ENCODE measurements around the gene CREG2. TPM values are rescaled to one million over a fixed set of nuclear protein-coding genes. Genes with fewer than 3 reads are reported as not detected.

The CREG2 gene
- total RNA-seq, 6 donors from 2014 or later: 1.1 to 8.4 (median 1.6) TPM; not detected in 3

DNA sequence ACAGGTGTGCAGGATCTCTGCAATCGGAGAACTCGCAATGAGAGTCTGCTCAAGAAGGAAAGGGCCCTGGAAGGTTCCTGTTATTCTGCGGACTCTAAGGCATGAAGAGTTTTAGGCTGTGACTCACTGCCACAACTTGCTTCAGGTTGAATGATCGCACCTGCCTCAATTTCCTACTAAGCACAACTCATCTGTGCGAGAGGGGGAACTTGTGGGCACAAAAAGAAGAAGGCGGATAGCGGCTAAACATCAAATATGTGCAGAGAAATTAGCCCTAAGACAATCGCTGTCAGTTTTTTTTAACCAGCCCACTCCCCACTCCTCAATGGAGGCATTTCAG is 14.0 kb upstream of the CREG2 start:
- Histone ChIP-seq H3K36me3 (no peaks in the 10 kb centered on the region), H3K4me1 (no peaks in the 10 kb centered on the region), H3K9me3 (no peaks in the 10 kb centered on the region), H3K27ac (no peak overlapping the region), H3K4me3 (no peak overlapping the region), H3K27me3 (no peaks in the 10 kb centered on the region)
- no peak for TF ChIP-seq POLR2AphosphoS5 (IDR thresholded peaks at IDR 0.05)
- no peak for TF ChIP-seq EP300 (IDR thresholded peaks at IDR 0.05)
- TF ChIP-seq POLR2A (IDR thresholded peaks at IDR 0.05): no peak
- TF ChIP-seq, protein P1, sequence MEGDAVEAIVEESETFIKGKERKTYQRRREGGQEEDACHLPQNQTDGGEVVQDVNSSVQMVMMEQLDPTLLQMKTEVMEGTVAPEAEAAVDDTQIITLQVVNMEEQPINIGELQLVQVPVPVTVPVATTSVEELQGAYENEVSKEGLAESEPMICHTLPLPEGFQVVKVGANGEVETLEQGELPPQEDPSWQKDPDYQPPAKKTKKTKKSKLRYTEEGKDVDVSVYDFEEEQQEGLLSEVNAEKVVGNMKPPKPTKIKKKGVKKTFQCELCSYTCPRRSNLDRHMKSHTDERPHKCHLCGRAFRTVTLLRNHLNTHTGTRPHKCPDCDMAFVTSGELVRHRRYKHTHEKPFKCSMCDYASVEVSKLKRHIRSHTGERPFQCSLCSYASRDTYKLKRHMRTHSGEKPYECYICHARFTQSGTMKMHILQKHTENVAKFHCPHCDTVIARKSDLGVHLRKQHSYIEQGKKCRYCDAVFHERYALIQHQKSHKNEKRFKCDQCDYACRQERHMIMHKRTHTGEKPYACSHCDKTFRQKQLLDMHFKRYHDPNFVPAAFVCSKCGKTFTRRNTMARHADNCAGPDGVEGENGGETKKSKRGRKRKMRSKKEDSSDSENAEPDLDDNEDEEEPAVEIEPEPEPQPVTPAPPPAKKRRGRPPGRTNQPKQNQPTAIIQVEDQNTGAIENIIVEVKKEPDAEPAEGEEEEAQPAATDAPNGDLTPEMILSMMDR (IDR thresholded peaks at IDR 0.05): no peak
- no peak for DNase-seq
- whole genome bisulfite sequencing, 2 donors: 56 to 64% methylated on average over 8 of the region's 8 CpGs
- no peak for ATAC-seq (ENCODE audit: low FRiP score in 2 of 2)

DNA sequence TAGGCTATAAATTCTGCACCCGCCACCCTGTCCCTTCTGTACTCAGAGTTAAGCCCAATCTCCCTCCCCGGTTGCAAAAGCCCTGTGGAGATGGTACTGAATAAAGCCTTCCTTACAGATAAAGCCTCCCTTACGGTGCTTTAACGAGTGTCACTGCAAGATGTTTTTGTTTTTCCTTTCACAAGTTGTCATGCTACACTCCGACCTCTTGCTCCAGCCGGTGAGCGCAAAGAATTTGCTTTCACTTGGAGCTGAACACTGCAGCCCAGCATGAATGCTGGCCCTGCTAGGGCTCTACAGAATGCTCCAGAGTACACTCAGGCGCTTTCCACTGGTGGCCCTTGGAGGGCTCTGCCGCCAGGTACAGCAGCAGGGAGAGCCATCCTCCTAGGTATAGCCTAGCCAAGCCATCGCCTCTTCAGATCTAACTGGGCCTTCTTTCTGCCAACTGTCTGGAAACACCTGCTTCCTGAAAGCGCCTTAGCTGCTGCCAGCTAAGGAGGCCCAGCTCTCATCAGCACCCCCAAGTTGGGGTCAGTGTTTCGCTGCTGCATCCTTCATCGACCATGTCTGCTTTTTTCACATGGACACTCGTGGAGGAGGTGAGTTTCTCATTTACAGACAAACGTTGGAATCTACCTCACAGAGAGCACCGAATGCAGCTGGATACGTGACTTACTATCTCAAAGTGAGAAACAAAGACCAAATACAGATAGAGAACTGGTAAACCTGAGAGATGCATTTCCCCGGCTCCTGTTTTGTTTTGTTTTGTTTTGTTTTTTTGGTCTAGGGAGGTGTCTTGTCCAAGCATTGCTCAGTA is 13.4 kb upstream of the CREG2 start:
- 65% methylated on average over 18 of the region's 18 CpGs for WGBS, 2 donors
- no peaks in the 10 kb centered on the region for H3K4me1 ChIP-seq
- no peaks in the 10 kb centered on the region for H3K9me3 ChIP-seq
- DNase-seq (no peak), ATAC-seq (ENCODE audit: low FRiP score in 2 of 2) (peak in 1 of 2 donors; percentile 14)
- TF ChIP-seq EP300 (IDR thresholded peaks at IDR 0.05) (no peak), POLR2AphosphoS5 (IDR thresholded peaks at IDR 0.05) (no peak), POLR2A (IDR thresholded peaks at IDR 0.05) (no peak)
- TF ChIP-seq, protein P1 (IDR thresholded peaks at IDR 0.05): no peak
- H3K27me3 ChIP-seq: no peaks in the 10 kb centered on the region
- H3K36me3 ChIP-seq: no peaks in the 10 kb centered on the region
- no peak overlapping the region for H3K27ac ChIP-seq
- no peak overlapping the region for H3K4me3 ChIP-seq

DNA sequence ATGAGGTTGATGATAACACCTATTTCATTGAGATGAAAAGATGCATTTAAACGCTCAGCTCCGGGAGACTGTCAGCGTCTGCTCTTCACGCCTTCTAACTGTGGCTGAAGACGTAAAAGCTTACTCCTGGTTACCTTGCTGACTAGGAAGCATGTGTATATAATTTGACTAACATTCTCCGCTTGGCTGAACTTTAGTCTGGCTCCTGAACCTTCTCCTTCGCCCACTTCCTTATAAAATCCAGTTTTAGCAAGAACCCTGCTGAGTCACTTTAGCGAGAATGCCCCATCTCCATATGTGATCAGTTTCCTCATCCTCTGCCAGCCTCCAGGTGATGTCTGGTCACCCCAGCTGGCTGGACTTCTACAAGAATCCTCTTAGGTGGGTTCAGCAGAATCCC is 12.7 kb upstream of the CREG2 start:
- DNase-seq (peak in 1 of 2 donors; percentile 32), ATAC-seq (ENCODE audit: low FRiP score in 2 of 2) (peak in 1 of 2 donors; percentile 62)
- Histone ChIP-seq H3K27ac (no peak overlapping the region), H3K4me1 (no peaks in the 10 kb centered on the region), H3K27me3 (no peaks in the 10 kb centered on the region), H3K4me3 (no peak overlapping the region), H3K36me3 (no peaks in the 10 kb centered on the region), H3K9me3 (no peaks in the 10 kb centered on the region)
- no peak for TF ChIP-seq POLR2AphosphoS5 (IDR thresholded peaks at IDR 0.05)
- TF ChIP-seq, protein P1 (IDR thresholded peaks at IDR 0.05): no peak
- no peak for TF ChIP-seq EP300 (IDR thresholded peaks at IDR 0.05)
- TF ChIP-seq POLR2A (IDR thresholded peaks at IDR 0.05): no peak
- 80 to 84% methylated on average over 8 of the region's 8 CpGs for WGBS, 2 donors

DNA sequence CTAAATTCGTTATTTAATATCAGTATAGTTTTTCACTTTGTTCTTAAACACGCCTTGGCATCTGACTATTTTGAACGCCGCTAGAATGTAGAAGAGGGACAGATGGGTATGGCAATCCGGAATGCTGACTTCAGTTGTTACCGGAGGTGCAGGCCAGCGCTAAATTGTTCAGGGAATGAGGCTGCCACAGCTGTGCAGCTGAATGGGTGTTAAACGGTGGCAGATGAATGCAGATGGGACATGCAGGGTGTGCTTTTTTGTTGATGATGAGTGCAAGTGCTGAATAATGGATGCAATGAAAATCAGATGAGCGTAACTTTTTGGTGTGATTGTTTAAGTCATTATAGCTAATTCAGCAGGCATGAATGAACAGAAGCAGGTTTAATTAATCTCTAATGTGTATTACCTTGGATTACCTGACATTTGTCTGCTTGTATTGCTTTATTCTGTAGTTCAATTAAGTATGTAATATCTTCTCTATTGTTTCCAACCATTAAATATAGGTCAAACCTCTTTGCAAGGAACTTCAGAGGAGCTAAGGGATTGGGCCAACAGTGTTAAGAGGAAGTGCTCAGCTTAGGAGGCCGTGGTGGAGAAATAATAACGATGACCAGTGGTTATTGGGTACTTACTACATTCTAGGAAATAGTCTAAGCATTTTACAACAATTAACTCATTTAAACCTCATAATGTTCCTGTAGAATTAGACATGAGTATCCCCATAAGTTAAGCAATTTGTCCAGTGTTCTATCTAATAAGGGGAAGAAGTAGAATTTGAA is 11.9 kb upstream of the CREG2 start:
- TF ChIP-seq, protein P1 (IDR thresholded peaks at IDR 0.05): no peak
- TF ChIP-seq EP300 (IDR thresholded peaks at IDR 0.05) (no peak), POLR2A (IDR thresholded peaks at IDR 0.05) (no peak), POLR2AphosphoS5 (IDR thresholded peaks at IDR 0.05) (no peak)
- no peak overlapping the region for H3K27ac ChIP-seq
- no peaks in the 10 kb centered on the region for H3K4me1 ChIP-seq
- no peaks in the 10 kb centered on the region for H3K36me3 ChIP-seq
- no peak for DNase-seq
- H3K9me3 ChIP-seq: no peaks in the 10 kb centered on the region
- ATAC-seq (ENCODE audit: low FRiP score in 2 of 2): peak in 1 of 2 donors; percentile 63
- H3K27me3 ChIP-seq: no peaks in the 10 kb centered on the region
- 84 to 86% methylated on average over 11 of the region's 11 CpGs for WGBS, 2 donors
- H3K4me3 ChIP-seq: no peak overlapping the region

Data from upper lobe of left lung (tissue), 6 donors.